K562 (cell line): ENCODE results near the gene IFRD1. TPM values are rescaled to one million over a fixed set of nuclear protein-coding genes. Genes with fewer than 3 reads are reported as not detected.

Experiments used
- EZH2 ChIP-seq: IDR thresholded peaks from 2 replicates; pipeline ENCODE4 v1.6.1; 2012; ENCODE audit warnings: low read depth, mild to moderate bottlenecking, inconsistent platforms, low read length, borderline replicate concordance
- HNRNPLL ChIP-seq: fragments of 200-400 bp; formaldehyde crosslinking; IDR thresholded peaks from 2 replicates; pipeline ENCODE4 v1.6.1; 2017; ENCODE audit warnings: low read length, low read depth, mild to moderate bottlenecking; ENCODE audit not compliant: poor library complexity, severe bottlenecking
- MIER1 ChIP-seq: fragments of 450-650 bp; IDR thresholded peaks from 2 replicates; pipeline ENCODE4 v1.6.1; 2016; ENCODE audit warnings: antibody characterized with exemption, mild to moderate bottlenecking, low read depth
- PPARD ChIP-seq: fragments of 250-450 bp; sonication (Bioruptor Pico); IDR thresholded peaks from 2 replicates; pipeline ENCODE4 v1.8.0; 2022; ENCODE audit warnings: inconsistent platforms, mild to moderate bottlenecking, moderate library complexity
- RBFOX2 ChIP-seq: fragments of 200-400 bp; formaldehyde crosslinking; IDR thresholded peaks from 2 replicates; pipeline ENCODE4 v1.6.1; 2017; ENCODE audit warnings: low read depth, mild to moderate bottlenecking, low read length, moderate library complexity
- SMARCA4 ChIP-seq: fragments of 450-650 bp; IDR thresholded peaks from 2 replicates; pipeline ENCODE4 v1.6.1; 2016
- YY1 ChIP-seq, 3 experiments: IDR thresholded peaks; 2 replicates each; pipeline ENCODE4 v1.6.1; 2011; ENCODE audit warnings: low read length in 2 of 3, mild to moderate bottlenecking in 2 of 3, moderate library complexity in 2 of 3, borderline replicate concordance in 1 of 3, control low read depth in 1 of 3, low read depth in 1 of 3; ENCODE audit not compliant: insufficient read depth in 3 of 3, insufficient replicate concordance in 2 of 3, control insufficient read depth in 1 of 3, insufficient read length in 1 of 3; ENCODE audit errors: extremely low read depth in 1 of 3
- ZNF507 ChIP-seq: conservative IDR thresholded peaks from 2 replicates; pipeline ENCODE4 v1.6.1; 2017; ENCODE audit warnings: missing genetic modification characterization, missing compliant biosample characterization
- polyA plus RNA-seq, 8 experiments: library from polyadenylated mRNA; depleted of rRNA in 4 of 8; stranded (reverse) in 5 of 8; unstranded in 3 of 8; fragments of >200 nt; fragmentation: Nextera tagmentation in 2 of 8; fragmentation: Illumina TruSeq in 1 of 8; extraction: Ambion mirVana in 2 of 8; extraction: Trizol in 1 of 8; gene quantifications; 2 replicates each; pipeline versions ENCODE4 v1.2.1 to v1.2.3, GENCODE V29; 2011 to 2014; ENCODE audit warnings: inconsistent platforms in 1 of 8, missing spikeins in 1 of 8
- total RNA-seq, 7 experiments: library from RNA; depleted of rRNA in 6 of 7; stranded (reverse); fragments of >200 nt in 6 of 7; fragmentation: Illumina TruSeq in 2 of 7; extraction: Trizol in 2 of 7; gene quantifications; 2 replicates each; pipeline versions ENCODE4 v1.2.1 to v1.2.3, GENCODE V29; 2011 to 2021; ENCODE audit warnings: low replicate concordance in 1 of 7
- TF ChIP-seq, protein P1 (sequence below), 2 experiments: fragments of 450-650 bp in 1 of 2; sonication (generic) in 1 of 2; formaldehyde crosslinking; conservative IDR thresholded peaks; 2 replicates each; pipeline versions ENCODE4 v1.4.0 to v1.8.1; 2020 to 2022; ENCODE audit warnings: mild to moderate bottlenecking in 1 of 2, missing genetic modification reagents in 1 of 2
- TF ChIP-seq, protein P2 (sequence below): sonication (generic); formaldehyde crosslinking; IDR thresholded peaks from 2 replicates; pipeline ENCODE4 v1.8.0; 2023; ENCODE audit warnings: mild to moderate bottlenecking, missing genetic modification reagents
- TF ChIP-seq, protein P3 (sequence below): fragments of 250-450 bp; sonication (Bioruptor Pico); IDR thresholded peaks from 2 replicates; pipeline ENCODE4 v1.5.0; 2022; ENCODE audit warnings: mild to moderate bottlenecking
- TF ChIP-seq, protein P4 (sequence below): sonication (generic); formaldehyde crosslinking; IDR thresholded peaks from 2 replicates; pipeline ENCODE4 v1.8.0; 2022; ENCODE audit warnings: mild to moderate bottlenecking, missing genetic modification reagents

The IFRD1 gene
- total and polyA plus RNA-seq, 9 of the 15 experiments (the other 6 are each of a cell fraction or from before 2014, with no cell fraction given), result 27.6 to 81.8 (median 68.1) TPM

DNA sequence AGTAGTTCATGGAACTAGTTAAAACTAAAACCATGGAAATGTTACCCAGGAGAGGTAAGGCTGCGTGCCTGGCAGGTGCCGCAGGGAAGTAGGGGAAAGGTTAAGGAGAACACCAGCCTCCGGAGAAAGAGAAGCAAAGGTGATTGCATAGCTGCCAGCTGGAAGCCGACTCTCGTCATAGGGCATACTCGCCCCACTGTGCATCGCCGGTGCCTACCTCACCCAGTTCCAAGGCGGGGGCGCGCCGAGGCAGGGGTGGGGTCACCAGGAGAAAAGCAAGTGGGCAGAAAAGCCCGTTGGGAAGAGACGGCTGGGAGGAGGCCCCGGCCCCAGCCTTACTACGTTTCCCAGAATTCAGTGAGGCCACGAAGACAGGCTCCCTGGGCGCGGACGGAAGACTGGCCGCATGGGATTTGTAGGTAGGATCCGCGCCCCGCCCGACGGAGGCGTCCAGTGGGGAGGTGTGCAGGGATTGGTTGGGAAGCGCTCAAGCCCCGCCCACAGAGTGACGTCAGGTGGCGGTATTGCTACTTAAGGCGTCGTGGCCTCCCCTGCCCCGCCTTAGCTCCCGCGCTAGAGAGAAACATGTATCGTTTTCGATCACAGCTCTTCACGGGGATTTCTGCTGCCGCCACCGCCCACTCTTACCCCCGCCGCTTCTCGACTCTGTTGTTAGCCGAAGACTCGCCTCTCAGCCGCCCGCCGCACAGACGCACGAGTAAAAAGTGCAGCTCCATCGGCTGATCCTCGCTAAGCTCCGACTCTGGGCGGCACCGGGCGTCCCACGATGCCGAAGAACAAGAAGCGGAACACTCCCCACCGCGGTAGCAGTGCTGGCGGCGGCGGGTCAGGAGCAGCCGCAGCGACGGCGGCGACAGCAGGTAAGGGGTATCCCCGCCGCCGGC, at the start of gene IFRD1 (continued):
- TF ChIP-seq, protein P1, sequence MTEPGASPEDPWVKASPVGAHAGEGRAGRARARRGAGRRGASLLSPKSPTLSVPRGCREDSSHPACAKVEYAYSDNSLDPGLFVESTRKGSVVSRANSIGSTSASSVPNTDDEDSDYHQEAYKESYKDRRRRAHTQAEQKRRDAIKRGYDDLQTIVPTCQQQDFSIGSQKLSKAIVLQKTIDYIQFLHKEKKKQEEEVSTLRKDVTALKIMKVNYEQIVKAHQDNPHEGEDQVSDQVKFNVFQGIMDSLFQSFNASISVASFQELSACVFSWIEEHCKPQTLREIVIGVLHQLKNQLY (CRISPR knock-in tag; conservative IDR thresholded peaks at IDR 0.05), result 0 out of 4 replicates have a peak, but pooled peaks of 1 of the 2 experiments have one; percentile 35
- TF ChIP-seq EZH2 (no peak), ZNF507 (tag) (no peak), YY1 (IDR thresholded peaks at IDR 0.05; ENCODE audit: borderline replicate concordance in 1 of 3, control insufficient read depth in 1 of 3, extremely low read depth in 1 of 3, insufficient read depth in 3 of 3, insufficient read length in 1 of 3, insufficient replicate concordance in 2 of 3, low read depth in 1 of 3, low read length in 2 of 3) (no peak), PPARD (no peak), MIER1 (no peak), SMARCA4 (no peak), HNRNPLL (peak; percentile 56), RBFOX2 (peak; percentile 100)
- TF ChIP-seq, protein P2, sequence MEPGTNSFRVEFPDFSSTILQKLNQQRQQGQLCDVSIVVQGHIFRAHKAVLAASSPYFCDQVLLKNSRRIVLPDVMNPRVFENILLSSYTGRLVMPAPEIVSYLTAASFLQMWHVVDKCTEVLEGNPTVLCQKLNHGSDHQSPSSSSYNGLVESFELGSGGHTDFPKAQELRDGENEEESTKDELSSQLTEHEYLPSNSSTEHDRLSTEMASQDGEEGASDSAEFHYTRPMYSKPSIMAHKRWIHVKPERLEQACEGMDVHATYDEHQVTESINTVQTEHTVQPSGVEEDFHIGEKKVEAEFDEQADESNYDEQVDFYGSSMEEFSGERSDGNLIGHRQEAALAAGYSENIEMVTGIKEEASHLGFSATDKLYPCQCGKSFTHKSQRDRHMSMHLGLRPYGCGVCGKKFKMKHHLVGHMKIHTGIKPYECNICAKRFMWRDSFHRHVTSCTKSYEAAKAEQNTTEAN, result no peak
- TF ChIP-seq, protein P3, sequence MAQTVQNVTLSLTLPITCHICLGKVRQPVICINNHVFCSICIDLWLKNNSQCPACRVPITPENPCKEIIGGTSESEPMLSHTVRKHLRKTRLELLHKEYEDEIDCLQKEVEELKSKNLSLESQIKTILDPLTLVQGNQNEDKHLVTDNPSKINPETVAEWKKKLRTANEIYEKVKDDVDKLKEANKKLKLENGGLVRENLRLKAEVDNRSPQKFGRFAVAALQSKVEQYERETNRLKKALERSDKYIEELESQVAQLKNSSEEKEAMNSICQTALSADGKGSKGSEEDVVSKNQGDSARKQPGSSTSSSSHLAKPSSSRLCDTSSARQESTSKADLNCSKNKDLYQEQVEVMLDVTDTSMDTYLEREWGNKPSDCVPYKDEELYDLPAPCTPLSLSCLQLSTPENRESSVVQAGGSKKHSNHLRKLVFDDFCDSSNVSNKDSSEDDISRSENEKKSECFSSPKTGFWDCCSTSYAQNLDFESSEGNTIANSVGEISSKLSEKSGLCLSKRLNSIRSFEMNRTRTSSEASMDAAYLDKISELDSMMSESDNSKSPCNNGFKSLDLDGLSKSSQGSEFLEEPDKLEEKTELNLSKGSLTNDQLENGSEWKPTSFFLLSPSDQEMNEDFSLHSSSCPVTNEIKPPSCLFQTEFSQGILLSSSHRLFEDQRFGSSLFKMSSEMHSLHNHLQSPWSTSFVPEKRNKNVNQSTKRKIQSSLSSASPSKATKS (CRISPR knock-in tag), result no peak
- TF ChIP-seq, protein P4, sequence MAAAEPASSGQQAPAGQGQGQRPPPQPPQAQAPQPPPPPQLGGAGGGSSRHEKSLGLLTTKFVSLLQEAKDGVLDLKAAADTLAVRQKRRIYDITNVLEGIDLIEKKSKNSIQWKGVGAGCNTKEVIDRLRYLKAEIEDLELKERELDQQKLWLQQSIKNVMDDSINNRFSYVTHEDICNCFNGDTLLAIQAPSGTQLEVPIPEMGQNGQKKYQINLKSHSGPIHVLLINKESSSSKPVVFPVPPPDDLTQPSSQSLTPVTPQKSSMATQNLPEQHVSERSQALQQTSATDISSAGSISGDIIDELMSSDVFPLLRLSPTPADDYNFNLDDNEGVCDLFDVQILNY (CRISPR knock-in tag), result peak; percentile 48
